PFSK-1 (cell line): ENCODE data around the gene EPHB4.

ENCODE experiments used
- POLR2AphosphoS5 ChIP-seq: IDR thresholded peaks from 2 replicates; pipeline ENCODE4 v1.6.1; 2012; ENCODE audit warnings: low read depth, mild to moderate bottlenecking, control low read depth, low read length, moderate library complexity
- TAF1 ChIP-seq: IDR thresholded peaks from 2 replicates; pipeline ENCODE4 v1.6.1; 2012; ENCODE audit warnings: low read length, control low read depth, borderline replicate concordance; ENCODE audit not compliant: insufficient read depth
- TF ChIP-seq, protein P1 (sequence below), 2 experiments: IDR thresholded peaks; 2 replicates each; pipeline versions ENCODE4 v1.6.1 to v1.8.0; 2011 to 2012; ENCODE audit warnings: low read depth in 2 of 2, low read length in 2 of 2, control low read depth in 1 of 2, inconsistent platforms in 1 of 2, mild to moderate bottlenecking in 1 of 2, moderate library complexity in 1 of 2; ENCODE audit not compliant: insufficient read depth in 1 of 2

DNA sequence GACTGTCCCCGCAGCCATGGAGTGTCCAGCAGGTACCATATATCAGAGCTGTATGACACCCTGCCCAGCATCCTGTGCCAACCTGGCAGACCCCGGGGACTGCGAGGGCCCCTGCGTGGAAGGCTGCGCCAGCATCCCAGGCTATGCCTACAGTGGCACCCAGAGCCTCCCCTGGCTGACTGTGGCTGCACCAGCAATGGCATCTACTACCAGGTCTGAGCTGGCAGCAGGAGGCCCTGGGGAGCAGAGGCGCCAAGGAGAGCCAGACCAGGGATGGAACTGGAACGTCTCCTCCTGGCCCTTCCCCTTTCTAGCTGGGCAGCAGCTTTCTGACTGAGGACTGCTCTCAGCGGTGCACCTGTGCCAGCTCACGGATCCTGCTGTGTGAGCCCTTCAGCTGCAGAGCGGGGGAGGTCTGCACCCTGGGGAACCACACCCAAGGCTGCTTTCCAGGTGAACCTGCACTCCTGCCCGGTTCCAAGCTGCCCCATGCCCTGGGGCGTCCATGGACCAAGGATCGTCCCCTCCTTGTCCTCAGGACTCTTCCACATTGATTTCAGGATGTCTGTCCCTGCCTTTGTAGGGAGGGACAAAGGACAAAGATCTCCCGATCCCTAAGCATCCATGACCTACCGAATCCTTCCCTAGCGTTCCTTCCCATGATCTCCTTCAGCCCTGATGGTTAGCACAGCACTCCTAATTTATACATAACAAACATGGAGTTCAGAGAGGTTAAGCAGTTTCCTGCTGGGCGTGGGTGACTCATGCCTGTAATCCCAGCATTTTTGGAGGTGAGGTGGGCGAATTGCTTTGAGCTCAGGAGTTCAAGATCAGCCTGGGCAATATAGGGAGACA lies 33.3 kb downstream of the EPHB4 start:
- TF ChIP-seq TAF1 (no peak), POLR2AphosphoS5 (no peak)
- TF ChIP-seq, protein P1, sequence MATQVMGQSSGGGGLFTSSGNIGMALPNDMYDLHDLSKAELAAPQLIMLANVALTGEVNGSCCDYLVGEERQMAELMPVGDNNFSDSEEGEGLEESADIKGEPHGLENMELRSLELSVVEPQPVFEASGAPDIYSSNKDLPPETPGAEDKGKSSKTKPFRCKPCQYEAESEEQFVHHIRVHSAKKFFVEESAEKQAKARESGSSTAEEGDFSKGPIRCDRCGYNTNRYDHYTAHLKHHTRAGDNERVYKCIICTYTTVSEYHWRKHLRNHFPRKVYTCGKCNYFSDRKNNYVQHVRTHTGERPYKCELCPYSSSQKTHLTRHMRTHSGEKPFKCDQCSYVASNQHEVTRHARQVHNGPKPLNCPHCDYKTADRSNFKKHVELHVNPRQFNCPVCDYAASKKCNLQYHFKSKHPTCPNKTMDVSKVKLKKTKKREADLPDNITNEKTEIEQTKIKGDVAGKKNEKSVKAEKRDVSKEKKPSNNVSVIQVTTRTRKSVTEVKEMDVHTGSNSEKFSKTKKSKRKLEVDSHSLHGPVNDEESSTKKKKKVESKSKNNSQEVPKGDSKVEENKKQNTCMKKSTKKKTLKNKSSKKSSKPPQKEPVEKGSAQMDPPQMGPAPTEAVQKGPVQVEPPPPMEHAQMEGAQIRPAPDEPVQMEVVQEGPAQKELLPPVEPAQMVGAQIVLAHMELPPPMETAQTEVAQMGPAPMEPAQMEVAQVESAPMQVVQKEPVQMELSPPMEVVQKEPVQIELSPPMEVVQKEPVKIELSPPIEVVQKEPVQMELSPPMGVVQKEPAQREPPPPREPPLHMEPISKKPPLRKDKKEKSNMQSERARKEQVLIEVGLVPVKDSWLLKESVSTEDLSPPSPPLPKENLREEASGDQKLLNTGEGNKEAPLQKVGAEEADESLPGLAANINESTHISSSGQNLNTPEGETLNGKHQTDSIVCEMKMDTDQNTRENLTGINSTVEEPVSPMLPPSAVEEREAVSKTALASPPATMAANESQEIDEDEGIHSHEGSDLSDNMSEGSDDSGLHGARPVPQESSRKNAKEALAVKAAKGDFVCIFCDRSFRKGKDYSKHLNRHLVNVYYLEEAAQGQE (IDR thresholded peaks at IDR 0.05; ENCODE audit: insufficient read depth in 1 of 2, low read depth in 2 of 2, low read length in 2 of 2): no peak
